ENCODE results near the gene COL18A1.
"Not testable (repeated sequence)": the region's sequence is repeated elsewhere in the genome, so short reads cannot be mapped to it uniquely, and the experiment has no call there.

COL18A1 gene

DNA sequence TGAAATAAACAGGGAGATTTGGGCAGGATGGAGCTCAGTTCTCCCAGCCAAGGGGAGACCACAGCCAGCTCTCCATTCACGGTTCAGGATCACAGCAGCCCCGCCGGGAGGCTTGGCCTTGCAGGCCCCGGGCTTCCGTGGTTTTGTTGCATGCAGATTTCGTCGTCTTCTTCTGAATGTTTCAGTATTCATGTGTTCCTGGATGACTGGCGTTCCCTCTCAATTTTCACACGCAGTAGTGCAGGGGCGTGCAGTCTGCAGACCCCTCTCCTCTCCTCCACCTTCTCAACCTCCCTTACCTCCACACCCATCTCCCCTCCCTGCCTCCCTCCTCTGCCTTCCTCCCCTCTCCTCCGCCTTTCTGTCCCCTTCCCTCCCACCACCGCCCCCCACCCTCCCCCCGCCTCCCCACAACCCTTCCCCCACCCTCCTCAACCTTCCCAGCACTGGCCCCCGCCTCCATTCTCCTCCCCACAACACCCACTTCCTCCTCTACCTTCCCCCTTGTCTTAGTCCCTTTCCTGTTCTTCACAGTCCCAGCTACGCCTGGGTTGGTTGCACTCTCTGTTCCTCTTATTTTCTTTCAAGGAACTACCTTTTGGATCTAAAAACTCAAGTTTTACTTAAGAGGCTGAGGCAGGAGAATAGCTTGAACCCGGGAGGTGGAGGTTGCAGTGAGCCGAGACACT is 145.7 kb downstream of the COL18A1 start:
- peak; percentile 34 for DNase-seq

DNA sequence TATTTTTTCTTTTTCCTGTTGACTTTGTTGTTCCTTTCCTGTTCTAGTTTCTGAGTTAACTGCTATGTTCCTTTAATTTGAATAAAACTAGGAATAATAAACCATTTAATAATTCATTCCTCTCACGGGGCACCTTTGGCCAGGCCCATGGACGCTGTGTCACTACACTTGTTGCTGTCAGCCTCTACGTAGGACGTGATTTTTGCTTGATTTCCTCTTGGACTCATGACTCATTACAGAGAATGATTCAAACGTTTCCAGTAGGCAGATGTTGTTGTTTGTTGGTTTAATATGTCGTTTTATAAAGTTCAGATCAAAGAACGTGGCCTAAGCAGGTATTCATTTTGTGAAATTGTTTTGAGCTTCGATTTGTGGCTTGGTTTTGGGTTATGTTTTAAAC is 146.4 kb downstream of the COL18A1 start:
- DNase-seq, result no peak

DNA sequence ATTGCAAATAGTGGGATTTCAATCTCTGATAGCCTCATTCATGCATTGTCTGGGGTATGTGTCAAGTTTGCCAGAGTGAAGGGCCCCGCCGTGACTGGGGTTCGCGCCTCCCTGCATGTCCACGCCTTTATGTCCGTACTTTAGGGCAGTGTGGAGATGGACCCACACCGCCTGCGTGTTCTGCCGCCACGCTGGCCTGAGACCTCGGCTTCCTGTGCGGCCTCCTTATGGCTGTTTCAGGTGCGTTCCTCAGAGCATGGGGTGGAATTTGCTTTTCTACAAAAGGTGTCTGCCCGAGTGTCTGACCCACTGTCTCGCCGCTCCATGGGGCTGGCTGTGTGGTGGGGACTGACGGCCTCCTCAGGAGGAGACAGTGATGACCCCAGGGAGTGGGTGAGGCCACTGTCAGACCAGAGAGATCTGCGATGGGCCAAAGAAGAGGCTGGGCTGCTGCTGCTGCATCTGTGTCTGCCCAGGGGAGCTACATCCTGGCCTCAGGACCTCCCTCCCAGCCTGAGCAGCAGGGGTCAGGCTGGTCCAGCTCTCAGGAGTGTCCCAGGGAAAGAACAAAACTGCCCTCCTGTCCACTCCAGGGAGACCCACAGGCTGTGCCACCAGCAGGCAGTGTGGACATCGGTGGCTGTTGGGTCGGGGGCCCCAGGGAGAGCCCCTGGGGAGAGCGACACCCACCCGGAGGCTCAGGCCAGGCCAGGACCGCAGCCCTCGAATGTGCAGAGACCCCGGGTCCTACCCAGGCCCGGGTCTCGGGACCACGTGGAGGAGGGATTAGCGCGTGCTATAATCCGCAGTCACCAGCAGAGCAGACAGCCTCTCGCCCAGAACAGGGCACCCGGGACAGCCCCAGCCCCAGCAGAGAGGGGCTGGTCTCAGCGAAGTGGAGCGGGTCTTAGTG is 147.1 kb downstream of the COL18A1 start:
- DNase-seq, result no peak

- no peak for DNase-seq
Measured at GRCh38 chr21:45552696-45553391, 147.9 kb downstream of the COL18A1 start.

GRCh38 chr21:45554477-45555175 is 149.7 kb downstream of the COL18A1 start:
- DNase-seq, result peak; percentile 87

DNA sequence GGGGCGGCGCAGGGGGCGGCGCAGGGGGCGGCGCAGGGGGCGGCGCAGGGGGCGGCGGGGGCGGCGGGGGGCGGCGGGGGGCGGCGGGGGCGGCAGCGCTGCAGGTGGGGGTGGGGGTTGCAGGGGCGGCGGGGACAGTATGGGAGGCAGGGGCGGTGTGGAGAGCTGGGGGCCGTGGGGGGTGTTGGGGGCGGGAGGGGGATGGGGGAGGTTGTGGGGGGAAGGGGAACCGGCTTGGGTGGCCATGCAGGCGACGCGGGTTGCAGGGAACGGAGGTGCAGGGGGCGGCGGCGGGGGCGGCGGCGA is 150.2 kb downstream of the COL18A1 start:
- DNase-seq, result no peak

GRCh38 chr21:45555557-45556301 is 150.8 kb downstream of the COL18A1 start:
- peak; percentile 49 for DNase-seq

- no peak for DNase-seq
Measured at GRCh38 chr21:45556302-45556644, 151.3 kb downstream of the COL18A1 start.

GRCh38 chr21:45556645-45557615 is 152.0 kb downstream of the COL18A1 start:
- DNase-seq, result no peak

GRCh38 chr21:45557616-45558043 is 152.7 kb downstream of the COL18A1 start:
- no peak for DNase-seq

GRCh38 chr21:45558044-45558721 is 153.2 kb downstream of the COL18A1 start:
- DNase-seq, result no peak

- no peak for DNase-seq
Measured at GRCh38 chr21:45559216-45560105, 154.5 kb downstream of the COL18A1 start.

DNA sequence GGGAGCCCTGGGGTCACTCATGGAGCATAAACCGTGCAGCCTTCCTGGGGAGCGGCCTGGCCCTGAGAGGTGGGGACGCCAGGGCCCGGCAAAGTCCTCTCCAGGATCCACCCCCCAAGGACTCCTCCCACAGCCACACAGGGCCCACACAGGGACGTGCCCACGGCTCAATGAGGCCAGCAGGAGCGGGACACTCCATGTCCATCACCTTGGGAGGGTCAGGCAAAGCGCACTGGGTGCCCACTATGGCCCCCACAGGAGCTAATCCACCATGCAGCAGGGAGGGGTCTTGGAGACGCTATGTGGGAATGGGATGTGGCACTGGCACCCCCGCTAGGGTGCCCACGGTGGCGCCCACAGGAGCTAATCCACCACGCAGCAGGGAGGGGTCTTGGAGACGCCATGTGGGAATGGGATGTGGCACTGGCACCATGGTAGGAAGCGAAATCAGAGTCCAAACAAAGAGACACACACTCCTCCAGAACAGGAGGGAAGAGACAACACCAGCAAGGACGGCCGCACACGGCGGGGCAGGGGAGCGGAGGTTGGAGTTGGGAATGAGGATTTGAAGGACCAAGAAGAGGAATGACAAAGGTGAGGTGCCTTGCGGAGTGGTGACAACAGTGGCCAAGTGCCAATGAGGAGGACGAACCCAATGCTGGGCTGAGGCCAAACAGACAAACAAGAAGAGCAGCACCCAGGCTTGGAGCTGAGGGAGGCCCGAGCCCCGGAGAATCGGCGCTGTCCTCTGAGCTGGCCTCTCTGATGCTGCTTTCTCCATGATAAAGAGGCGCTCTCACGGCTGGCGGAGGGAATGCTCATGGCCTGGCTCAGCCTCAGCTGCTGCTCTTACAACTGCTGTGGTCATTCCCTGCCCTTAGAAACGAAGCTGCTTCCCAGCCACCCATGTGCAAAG is 155.4 kb downstream of the COL18A1 start:
- no peak for DNase-seq

GRCh38 chr21:45561241-45561640 is 156.3 kb downstream of the COL18A1 start:
- not testable (repeated sequence) for DNase-seq

DNA sequence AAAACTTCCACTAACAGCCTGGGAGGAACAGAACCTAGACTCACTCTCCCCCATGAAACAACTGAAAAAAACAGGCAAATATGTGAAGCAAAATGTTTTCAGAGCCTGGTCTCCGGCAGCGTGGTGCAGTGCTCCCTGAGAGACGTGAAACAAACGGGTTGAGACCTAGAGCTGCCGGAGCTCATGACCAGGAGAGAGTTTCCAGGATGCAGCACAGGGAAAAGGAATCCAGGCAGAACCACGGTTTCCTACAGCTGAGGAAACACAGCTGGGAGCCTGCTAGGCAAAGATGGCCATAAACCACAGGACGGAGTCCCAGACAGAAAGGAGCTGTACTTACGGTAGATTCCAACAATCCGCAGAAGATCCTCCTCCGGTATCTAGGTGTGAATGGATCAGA is 157.4 kb downstream of the COL18A1 start:
- no peak for DNase-seq

GRCh38 chr21:45562965-45563364 is 158.0 kb downstream of the COL18A1 start:
- DNase-seq, result no peak

All from stimulated activated CD4-positive, alpha-beta T cell treated with anti-CD3 and anti-CD28 coated beads, Interleukin-12 subunit alpha, Interleukin-12 subunit beta, amount 100 ng/mL, for 4 hours (primary cell).